Mesothelial cell of epicardium (in vitro differentiated cells): ENCODE measurements around the gene AURKA. TPM values are rescaled to one million over a fixed set of nuclear protein-coding genes. Genes with fewer than 3 reads are reported as not detected.

Experiments used
- DNase-seq, 2 experiments: peaks; one replicate each; pipeline ENCODE4 v3.0.0; 2021; ENCODE audit warnings: low spot score in 2 of 2; ENCODE audit not compliant: unreplicated experiment in 2 of 2
- H3K27ac Mint-ChIP-seq: 2 replicates; pipeline ENCODE4 v1.8.0; 2021; ENCODE audit warnings: mixed read lengths
- H3K27me3 Mint-ChIP-seq: 2 replicates; pipeline ENCODE4 v1.8.0; 2021; ENCODE audit warnings: low read depth, mixed read lengths
- H3K36me3 Mint-ChIP-seq: 2 replicates; pipeline ENCODE4 v1.8.0; 2021; ENCODE audit warnings: mixed read lengths
- H3K4me1 Mint-ChIP-seq: 2 replicates; pipeline ENCODE4 v1.8.0; 2021; ENCODE audit warnings: mixed read lengths
- H3K4me3 Mint-ChIP-seq: 2 replicates; pipeline ENCODE4 v1.8.0; 2021; ENCODE audit warnings: mild to moderate bottlenecking, moderate library complexity, mixed read lengths
- H3K9me3 Mint-ChIP-seq: 2 replicates; pipeline ENCODE4 v1.8.0; 2021; ENCODE audit warnings: mixed read lengths
- total RNA-seq: library from RNA; stranded (reverse); gene quantifications from 3 replicates; pipeline ENCODE4 v1.2.1, GENCODE V29; 2021
- TF ChIP-seq, protein P1 (sequence below): fragments of 200-600 bp; sonication (generic); IDR thresholded peaks from one replicate; pipeline ENCODE4 v1.5.0; 2021; ENCODE audit warnings: antibody characterized with exemption; ENCODE audit not compliant: unreplicated experiment

Gene AURKA
- total RNA-seq, 1 donor from 2014 or later = 14.4 TPM

DNA sequence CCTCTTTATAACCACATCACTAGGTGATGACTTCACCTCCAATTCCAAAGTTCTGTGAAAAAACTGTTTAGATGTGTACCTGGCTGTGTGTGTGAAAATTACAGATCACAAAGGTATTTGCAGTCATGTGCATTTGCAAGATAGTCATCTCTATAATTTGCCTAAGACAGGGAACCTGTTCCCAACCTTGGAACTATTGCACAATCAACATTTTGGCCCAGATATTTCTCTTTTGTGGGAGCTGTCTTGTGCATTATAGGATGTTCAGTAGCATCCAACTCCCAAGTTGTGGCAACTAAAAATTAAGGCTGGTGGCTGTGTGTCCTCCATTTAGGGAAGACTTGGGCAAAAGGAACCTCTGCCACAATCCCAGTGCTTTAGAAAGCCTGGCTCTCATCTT, 67.2 kb downstream of the AURKA start:
- Mint-ChIP-seq H3K4me3 (no peak overlapping the region), H3K36me3 (peaks cover 2% of the 10 kb centered on the region), H3K4me1 (no peaks in the 10 kb centered on the region), H3K27ac (no peak overlapping the region), H3K9me3 (peaks cover 71% of the 10 kb centered on the region), H3K27me3 (no peaks in the 10 kb centered on the region)
- no peak for DNase-seq
- TF ChIP-seq, protein P1, sequence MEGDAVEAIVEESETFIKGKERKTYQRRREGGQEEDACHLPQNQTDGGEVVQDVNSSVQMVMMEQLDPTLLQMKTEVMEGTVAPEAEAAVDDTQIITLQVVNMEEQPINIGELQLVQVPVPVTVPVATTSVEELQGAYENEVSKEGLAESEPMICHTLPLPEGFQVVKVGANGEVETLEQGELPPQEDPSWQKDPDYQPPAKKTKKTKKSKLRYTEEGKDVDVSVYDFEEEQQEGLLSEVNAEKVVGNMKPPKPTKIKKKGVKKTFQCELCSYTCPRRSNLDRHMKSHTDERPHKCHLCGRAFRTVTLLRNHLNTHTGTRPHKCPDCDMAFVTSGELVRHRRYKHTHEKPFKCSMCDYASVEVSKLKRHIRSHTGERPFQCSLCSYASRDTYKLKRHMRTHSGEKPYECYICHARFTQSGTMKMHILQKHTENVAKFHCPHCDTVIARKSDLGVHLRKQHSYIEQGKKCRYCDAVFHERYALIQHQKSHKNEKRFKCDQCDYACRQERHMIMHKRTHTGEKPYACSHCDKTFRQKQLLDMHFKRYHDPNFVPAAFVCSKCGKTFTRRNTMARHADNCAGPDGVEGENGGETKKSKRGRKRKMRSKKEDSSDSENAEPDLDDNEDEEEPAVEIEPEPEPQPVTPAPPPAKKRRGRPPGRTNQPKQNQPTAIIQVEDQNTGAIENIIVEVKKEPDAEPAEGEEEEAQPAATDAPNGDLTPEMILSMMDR = no peak

DNA sequence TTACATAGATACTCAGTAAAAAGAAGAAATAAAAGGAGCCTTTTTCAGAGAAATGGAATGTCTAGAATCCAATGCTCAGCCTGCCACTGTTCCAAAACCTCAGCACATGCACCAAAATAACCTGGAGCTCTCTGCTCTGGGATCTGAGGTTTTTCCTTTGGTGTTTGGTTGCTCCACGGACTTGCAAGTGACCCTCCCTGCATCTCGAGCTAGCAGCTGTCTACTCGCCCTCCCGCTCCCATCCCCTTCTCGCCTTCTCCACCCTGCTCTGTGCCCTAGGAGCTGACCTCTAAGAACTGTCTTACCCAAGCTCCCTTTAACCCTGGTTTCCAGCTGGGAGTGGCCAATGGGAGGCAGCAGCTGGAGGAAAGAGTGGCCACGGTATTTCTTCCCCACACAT, 68.4 kb downstream of the AURKA start:
- DNase-seq = no peak
- TF ChIP-seq, protein P1 = no peak
- Mint-ChIP-seq H3K27me3 (no peaks in the 10 kb centered on the region), H3K4me1 (no peaks in the 10 kb centered on the region), H3K36me3 (peaks cover 2% of the 10 kb centered on the region), H3K4me3 (no peak overlapping the region), H3K27ac (no peak overlapping the region), H3K9me3 (peaks cover 71% of the 10 kb centered on the region)

DNA sequence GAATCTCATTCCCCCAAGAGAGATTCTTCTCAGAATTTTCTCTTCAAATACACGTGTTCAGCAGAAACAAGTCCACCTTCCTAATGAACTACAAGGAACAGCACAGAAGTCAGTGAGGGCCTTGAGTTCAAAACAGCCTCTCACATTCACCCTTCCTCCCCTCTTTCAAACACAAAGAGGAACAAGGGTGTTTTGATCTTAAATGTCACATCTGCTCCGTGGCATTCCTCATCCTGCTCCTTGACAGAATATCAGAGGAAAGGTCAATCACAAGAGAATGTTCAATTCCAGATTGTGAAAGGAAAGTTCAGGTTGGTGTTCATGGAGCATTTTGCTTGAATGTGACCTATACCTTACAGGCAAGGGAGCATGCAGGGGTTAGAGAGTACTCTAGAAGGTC, 68.8 kb downstream of the AURKA start:
- TF ChIP-seq, protein P1 = no peak
- DNase-seq = no peak
- no peak overlapping the region for H3K27ac Mint-ChIP-seq
- H3K4me1 Mint-ChIP-seq = no peaks in the 10 kb centered on the region
- no peaks in the 10 kb centered on the region for H3K27me3 Mint-ChIP-seq
- H3K4me3 Mint-ChIP-seq = no peak overlapping the region
- peaks cover 75% of the 10 kb centered on the region for H3K9me3 Mint-ChIP-seq
- H3K36me3 Mint-ChIP-seq = peaks cover 2% of the 10 kb centered on the region

DNA sequence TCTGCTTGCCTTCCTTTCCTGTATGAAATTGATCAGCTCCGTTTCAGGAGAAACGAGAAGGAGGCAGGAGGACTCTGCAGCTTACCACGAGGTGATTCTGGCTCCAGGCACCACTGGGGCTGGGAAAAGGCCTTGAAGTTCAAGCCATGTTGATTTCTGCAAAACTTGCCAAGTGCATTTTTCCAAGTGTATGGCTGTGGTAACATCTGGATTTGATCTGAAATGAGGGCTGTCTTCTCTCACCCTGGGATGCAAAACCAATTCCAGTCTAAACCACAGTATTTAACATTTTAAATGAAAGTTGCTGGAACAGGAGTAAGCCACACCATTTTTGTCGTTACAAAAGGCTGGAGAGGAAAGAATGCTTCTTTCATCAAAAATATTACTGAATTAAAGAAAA, 69.3 kb downstream of the AURKA start:
- TF ChIP-seq, protein P1 = no peak
- H3K27ac Mint-ChIP-seq = no peak overlapping the region
- peaks cover 78% of the 10 kb centered on the region for H3K9me3 Mint-ChIP-seq
- H3K36me3 Mint-ChIP-seq = peaks cover 2% of the 10 kb centered on the region
- no peaks in the 10 kb centered on the region for H3K27me3 Mint-ChIP-seq
- no peaks in the 10 kb centered on the region for H3K4me1 Mint-ChIP-seq
- H3K4me3 Mint-ChIP-seq = no peak overlapping the region
- no peak for DNase-seq

Other genes starting within 250 kb of the AURKA start
- not detected in 3 replicates for gene MC3R, start 143.5 kb downstream of the AURKA start, total RNA-seq
- gene FAM210B, start 33.2 kb downstream of the AURKA start, total RNA-seq = 64.9 to 66.9 TPM (median 66.4 TPM) in 3 replicates
- 36.8 to 43.5 TPM (median 40.9 TPM) in 3 replicates for gene CSTF1, start 430 bp upstream of the AURKA start, total RNA-seq
- 0.67 to 0.78 TPM (median 0.72 TPM) in 3 replicates for gene CASS4, start 20.0 kb upstream of the AURKA start, total RNA-seq
- gene RTF2, start 76.4 kb upstream of the AURKA start, total RNA-seq = 59.5 to 63.2 TPM (median 61.9 TPM) in 3 replicates
- gene FAM209A, start 132.5 kb upstream of the AURKA start, total RNA-seq = 0.34 to 1.3 TPM (median 0.55 TPM) in 3 replicates
- gene FAM209B, start 141.0 kb upstream of the AURKA start, total RNA-seq = 0.36 to 0.60 TPM in 2 of 3 replicates, not detected in the other
- gene TFAP2C, start 237.1 kb upstream of the AURKA start, total RNA-seq = 9.8 to 10.3 TPM (median 10.2 TPM) in 3 replicates